ENCODE measurements around the gene PLA2G2C. TPM values are rescaled to one million over a fixed set of nuclear protein-coding genes. Genes with fewer than 3 reads are reported as not detected.

Gene PLA2G2C
- total RNA-seq, 1 donor from 2014 or later: not detected

DNA sequence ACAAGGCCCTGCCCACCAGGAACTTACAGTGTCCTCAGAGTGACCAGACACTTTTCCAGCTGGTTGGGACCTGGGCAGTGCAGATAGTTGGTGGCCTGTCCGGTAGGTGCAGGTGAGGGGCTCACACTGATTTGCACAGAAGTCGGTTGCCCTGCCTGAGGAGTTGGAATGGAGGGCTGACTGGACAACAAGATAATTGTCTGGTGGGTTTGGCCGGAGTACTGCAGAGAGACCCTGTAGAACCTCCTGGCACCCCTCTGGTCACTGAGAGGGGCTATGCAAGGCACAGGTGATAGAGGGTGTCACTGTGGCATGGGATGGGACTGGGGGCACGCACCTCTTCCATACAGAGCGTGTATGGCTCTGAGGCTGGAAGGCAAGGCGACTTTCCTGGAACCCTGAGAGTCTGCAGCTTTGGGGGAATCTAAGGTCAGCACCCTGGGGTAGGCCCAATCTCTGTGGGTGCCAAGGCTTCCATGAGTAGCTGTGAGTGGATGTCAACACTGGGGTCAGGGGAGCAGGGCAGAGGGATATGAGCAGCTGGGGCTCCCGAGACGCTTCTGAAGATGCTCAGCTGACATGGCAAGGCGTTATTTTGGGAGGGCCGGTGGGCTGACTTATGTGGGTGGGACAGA is 59.4 kb downstream of the PLA2G2C start:
- H3K27ac ChIP-seq (ENCODE audit: low read depth, low read length): no peak overlapping the region
- Mint-ChIP-seq H3K4me3 (ENCODE audit: unreplicated experiment) (no peak overlapping the region), H3K9me3 (ENCODE audit: unreplicated experiment) (peaks cover 9% of the 10 kb centered on the region), H3K27ac (ENCODE audit: unreplicated experiment) (no peak overlapping the region), H3K4me1 (ENCODE audit: low read depth, unreplicated experiment) (peaks cover 5% of the 10 kb centered on the region), H3K27me3 (ENCODE audit: low read depth, unreplicated experiment) (peaks cover 21% of the 10 kb centered on the region), H3K36me3 (ENCODE audit: low read depth, unreplicated experiment) (no peaks in the 10 kb centered on the region)
- H4K20me1 ChIP-seq (ENCODE audit: insufficient read depth, low read length): no peaks in the 10 kb centered on the region
- no peak overlapping the region for H3K4me2 ChIP-seq (ENCODE audit: low read length)
- no peaks in the 10 kb centered on the region for H3K36me3 ChIP-seq (ENCODE audit: insufficient read depth, low read length)
- H3K9ac ChIP-seq (ENCODE audit: low read length): no peak overlapping the region
- H3K4me3 ChIP-seq (ENCODE audit: insufficient read depth, low read depth, low read length): no peak overlapping the region
- H3K27me3 ChIP-seq (ENCODE audit: insufficient read depth, low read length): no peaks in the 10 kb centered on the region
- no peak for FAIRE-seq
- H2AFZ ChIP-seq (ENCODE audit: low read depth, low read length): no peak overlapping the region
- no peaks in the 10 kb centered on the region for H3K79me2 ChIP-seq (ENCODE audit: insufficient read depth, low read length)
- H3K9me3 ChIP-seq (ENCODE audit: insufficient read depth, low read depth, low read length): no peaks in the 10 kb centered on the region
- TF ChIP-seq, protein P1, sequence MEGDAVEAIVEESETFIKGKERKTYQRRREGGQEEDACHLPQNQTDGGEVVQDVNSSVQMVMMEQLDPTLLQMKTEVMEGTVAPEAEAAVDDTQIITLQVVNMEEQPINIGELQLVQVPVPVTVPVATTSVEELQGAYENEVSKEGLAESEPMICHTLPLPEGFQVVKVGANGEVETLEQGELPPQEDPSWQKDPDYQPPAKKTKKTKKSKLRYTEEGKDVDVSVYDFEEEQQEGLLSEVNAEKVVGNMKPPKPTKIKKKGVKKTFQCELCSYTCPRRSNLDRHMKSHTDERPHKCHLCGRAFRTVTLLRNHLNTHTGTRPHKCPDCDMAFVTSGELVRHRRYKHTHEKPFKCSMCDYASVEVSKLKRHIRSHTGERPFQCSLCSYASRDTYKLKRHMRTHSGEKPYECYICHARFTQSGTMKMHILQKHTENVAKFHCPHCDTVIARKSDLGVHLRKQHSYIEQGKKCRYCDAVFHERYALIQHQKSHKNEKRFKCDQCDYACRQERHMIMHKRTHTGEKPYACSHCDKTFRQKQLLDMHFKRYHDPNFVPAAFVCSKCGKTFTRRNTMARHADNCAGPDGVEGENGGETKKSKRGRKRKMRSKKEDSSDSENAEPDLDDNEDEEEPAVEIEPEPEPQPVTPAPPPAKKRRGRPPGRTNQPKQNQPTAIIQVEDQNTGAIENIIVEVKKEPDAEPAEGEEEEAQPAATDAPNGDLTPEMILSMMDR (IDR thresholded peaks at IDR 0.05; ENCODE audit: insufficient read depth, low read depth, low read length): no peak
- no peak for TF ChIP-seq EZH2 (IDR thresholded peaks at IDR 0.05; ENCODE audit: insufficient read depth, low read length)
- DNase-seq (ENCODE audit: low read depth): no peak
- H3K4me1 ChIP-seq (ENCODE audit: insufficient read depth, low read length): peaks cover 13% of the 10 kb centered on the region

GRCh38 chr1:20126041-20126805 is 60.1 kb downstream of the PLA2G2C start:
- no peak for FAIRE-seq
- no peaks in the 10 kb centered on the region for H3K9me3 ChIP-seq (ENCODE audit: insufficient read depth, low read depth, low read length)
- H3K4me3 Mint-ChIP-seq (ENCODE audit: unreplicated experiment): no peak overlapping the region

More at GRCh38 chr1:20126041-20126805, 60.1 kb downstream of the PLA2G2C start:
- Mint-ChIP-seq H3K27me3 (ENCODE audit: low read depth, unreplicated experiment) (peaks cover 23% of the 10 kb centered on the region), H3K4me1 (ENCODE audit: low read depth, unreplicated experiment) (peaks cover 5% of the 10 kb centered on the region), H3K27ac (ENCODE audit: unreplicated experiment) (no peak overlapping the region), H3K9me3 (ENCODE audit: unreplicated experiment) (peaks cover 7% of the 10 kb centered on the region), H3K36me3 (ENCODE audit: low read depth, unreplicated experiment) (no peaks in the 10 kb centered on the region)
- Histone ChIP-seq H3K4me1 (ENCODE audit: insufficient read depth, low read length) (peaks cover 13% of the 10 kb centered on the region), H3K4me2 (ENCODE audit: low read length) (no peak overlapping the region), H4K20me1 (ENCODE audit: insufficient read depth, low read length) (no peaks in the 10 kb centered on the region), H3K27me3 (ENCODE audit: insufficient read depth, low read length) (no peaks in the 10 kb centered on the region), H2AFZ (ENCODE audit: low read depth, low read length) (no peak overlapping the region), H3K9ac (ENCODE audit: low read length) (no peak overlapping the region), H3K36me3 (ENCODE audit: insufficient read depth, low read length) (no peaks in the 10 kb centered on the region), H3K27ac (ENCODE audit: low read depth, low read length) (no peak overlapping the region), H3K79me2 (ENCODE audit: insufficient read depth, low read length) (no peaks in the 10 kb centered on the region), H3K4me3 (ENCODE audit: insufficient read depth, low read depth, low read length) (no peak overlapping the region)
- no peak for DNase-seq (ENCODE audit: low read depth)
- TF ChIP-seq, protein P1 (IDR thresholded peaks at IDR 0.05; ENCODE audit: insufficient read depth, low read depth, low read length): no peak
- no peak for TF ChIP-seq EZH2 (IDR thresholded peaks at IDR 0.05; ENCODE audit: insufficient read depth, low read length)
